A673 (cell line): Measurements from ENCODE around the gene IL21R.

Experiments
- EZH2 ChIP-seq: fragments of 200-600 bp; sonication (generic); IDR thresholded peaks from 2 replicates; pipeline ENCODE4 v1.6.1; 2017; ENCODE audit warnings: borderline replicate concordance, low read depth, mild to moderate bottlenecking, mixed read lengths, antibody characterized with exemption, low read length; ENCODE audit not compliant: poor library complexity, severe bottlenecking
- TF ChIP-seq, protein P1 (sequence below): fragments of 300-800, 200-600 bp; sonication (generic); conservative IDR thresholded peaks from 2 replicates; pipeline ENCODE4 v1.5.1; 2017; ENCODE audit warnings: low read depth, mild to moderate bottlenecking, antibody characterized with exemption, low read length, moderate library complexity, mixed read lengths

DNA sequence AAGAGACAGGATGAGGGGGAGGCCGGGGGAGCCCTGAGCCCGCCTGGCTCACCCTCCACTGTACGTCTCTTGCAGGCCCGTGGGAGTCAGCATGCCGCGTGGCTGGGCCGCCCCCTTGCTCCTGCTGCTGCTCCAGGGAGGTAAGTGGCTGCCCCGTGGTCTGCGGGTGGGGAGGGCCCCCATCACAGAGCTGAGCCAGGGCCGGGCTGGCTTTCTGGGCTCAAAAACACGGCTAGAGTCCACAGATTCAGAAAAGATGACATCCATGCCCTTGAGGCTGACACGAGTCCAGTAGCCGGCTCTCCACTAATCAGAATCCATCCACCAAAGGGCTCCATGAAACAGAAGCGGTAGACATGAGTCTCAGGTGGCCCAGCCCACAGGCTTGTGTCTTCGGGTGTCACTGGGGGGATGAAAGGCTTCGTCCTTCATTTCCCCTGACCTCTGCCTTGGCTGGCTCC is 28.0 kb downstream of the IL21R start:
- TF ChIP-seq, protein P1, sequence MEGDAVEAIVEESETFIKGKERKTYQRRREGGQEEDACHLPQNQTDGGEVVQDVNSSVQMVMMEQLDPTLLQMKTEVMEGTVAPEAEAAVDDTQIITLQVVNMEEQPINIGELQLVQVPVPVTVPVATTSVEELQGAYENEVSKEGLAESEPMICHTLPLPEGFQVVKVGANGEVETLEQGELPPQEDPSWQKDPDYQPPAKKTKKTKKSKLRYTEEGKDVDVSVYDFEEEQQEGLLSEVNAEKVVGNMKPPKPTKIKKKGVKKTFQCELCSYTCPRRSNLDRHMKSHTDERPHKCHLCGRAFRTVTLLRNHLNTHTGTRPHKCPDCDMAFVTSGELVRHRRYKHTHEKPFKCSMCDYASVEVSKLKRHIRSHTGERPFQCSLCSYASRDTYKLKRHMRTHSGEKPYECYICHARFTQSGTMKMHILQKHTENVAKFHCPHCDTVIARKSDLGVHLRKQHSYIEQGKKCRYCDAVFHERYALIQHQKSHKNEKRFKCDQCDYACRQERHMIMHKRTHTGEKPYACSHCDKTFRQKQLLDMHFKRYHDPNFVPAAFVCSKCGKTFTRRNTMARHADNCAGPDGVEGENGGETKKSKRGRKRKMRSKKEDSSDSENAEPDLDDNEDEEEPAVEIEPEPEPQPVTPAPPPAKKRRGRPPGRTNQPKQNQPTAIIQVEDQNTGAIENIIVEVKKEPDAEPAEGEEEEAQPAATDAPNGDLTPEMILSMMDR = no peak
- no peak for TF ChIP-seq EZH2
